ENCODE results near the gene GPR171. TPM values are rescaled to one million over a fixed set of nuclear protein-coding genes. Genes with fewer than 3 reads are reported as not detected.
A peak's percentile ranks its signal among the peaks of the same experiment; 100 is the strongest.

Gene GPR171
- total RNA-seq, 4 donors from 2014 or later, result 0.56 TPM; not detected in 3

GRCh38 chr3:151159806-151160205, 43.2 kb downstream of the GPR171 start:
- no peak for DNase-seq
- no peaks in the 10 kb centered on the region for H3K36me3 ChIP-seq
- in situ Hi-C loops (cut with MboI; ENCODE audit: low sequenced_read_pairs in 4 of 4), result no loop called here
- intact Hi-C loops (cut with DNase I; ENCODE audit: low total_unique reads), result no loop called here
- no peaks in the 10 kb centered on the region for H3K9me3 ChIP-seq
- H3K27ac ChIP-seq, result no peak overlapping the region
- no peaks in the 10 kb centered on the region for H3K4me1 ChIP-seq
- H3K27me3 ChIP-seq, result no peaks in the 10 kb centered on the region
- ATAC-seq, result no peak
- H3K4me3 ChIP-seq, result no peak overlapping the region
- TF ChIP-seq, protein P1, sequence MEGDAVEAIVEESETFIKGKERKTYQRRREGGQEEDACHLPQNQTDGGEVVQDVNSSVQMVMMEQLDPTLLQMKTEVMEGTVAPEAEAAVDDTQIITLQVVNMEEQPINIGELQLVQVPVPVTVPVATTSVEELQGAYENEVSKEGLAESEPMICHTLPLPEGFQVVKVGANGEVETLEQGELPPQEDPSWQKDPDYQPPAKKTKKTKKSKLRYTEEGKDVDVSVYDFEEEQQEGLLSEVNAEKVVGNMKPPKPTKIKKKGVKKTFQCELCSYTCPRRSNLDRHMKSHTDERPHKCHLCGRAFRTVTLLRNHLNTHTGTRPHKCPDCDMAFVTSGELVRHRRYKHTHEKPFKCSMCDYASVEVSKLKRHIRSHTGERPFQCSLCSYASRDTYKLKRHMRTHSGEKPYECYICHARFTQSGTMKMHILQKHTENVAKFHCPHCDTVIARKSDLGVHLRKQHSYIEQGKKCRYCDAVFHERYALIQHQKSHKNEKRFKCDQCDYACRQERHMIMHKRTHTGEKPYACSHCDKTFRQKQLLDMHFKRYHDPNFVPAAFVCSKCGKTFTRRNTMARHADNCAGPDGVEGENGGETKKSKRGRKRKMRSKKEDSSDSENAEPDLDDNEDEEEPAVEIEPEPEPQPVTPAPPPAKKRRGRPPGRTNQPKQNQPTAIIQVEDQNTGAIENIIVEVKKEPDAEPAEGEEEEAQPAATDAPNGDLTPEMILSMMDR (IDR thresholded peaks at IDR 0.05 in 4 of 5, conservative IDR thresholded peaks at IDR 0.05 in 1 of 5), result no peak
- no peak for TF ChIP-seq POLR2A (IDR thresholded peaks at IDR 0.05)

- DNase-seq (no peak), ATAC-seq (no peak)
- intact Hi-C loops (cut with DNase I; ENCODE audit: low total_unique reads), result no loop called here
- TF ChIP-seq, protein P1 (IDR thresholded peaks at IDR 0.05 in 4 of 5, conservative IDR thresholded peaks at IDR 0.05 in 1 of 5), result peak in 1 of 5 experiments; percentile 50
- TF ChIP-seq POLR2A (IDR thresholded peaks at IDR 0.05), result no peak
- Histone ChIP-seq H3K4me1 (no peaks in the 10 kb centered on the region), H3K9me3 (no peaks in the 10 kb centered on the region), H3K4me3 (no peak overlapping the region), H3K27me3 (no peaks in the 10 kb centered on the region), H3K36me3 (no peaks in the 10 kb centered on the region), H3K27ac (no peak overlapping the region)
- in situ Hi-C loops (cut with MboI; ENCODE audit: low sequenced_read_pairs in 4 of 4), result no loop called here
Measured at GRCh38 chr3:151156618-151157216, 46.3 kb downstream of the GPR171 start.

GRCh38 chr3:151155409-151156128, 47.4 kb downstream of the GPR171 start:
- Histone ChIP-seq H3K27ac (no peak overlapping the region), H3K27me3 (no peaks in the 10 kb centered on the region), H3K36me3 (no peaks in the 10 kb centered on the region), H3K4me1 (no peaks in the 10 kb centered on the region), H3K9me3 (no peaks in the 10 kb centered on the region), H3K4me3 (no peak overlapping the region)
- ATAC-seq (no peak), DNase-seq (no peak)
- in situ Hi-C loops (cut with MboI; ENCODE audit: low sequenced_read_pairs in 4 of 4), result no loop called here
- intact Hi-C loops (cut with DNase I; ENCODE audit: low total_unique reads), result no loop called here
- TF ChIP-seq, protein P1 (IDR thresholded peaks at IDR 0.05 in 4 of 5, conservative IDR thresholded peaks at IDR 0.05 in 1 of 5), result no peak
- no peak for TF ChIP-seq POLR2A (IDR thresholded peaks at IDR 0.05)

GRCh38 chr3:151154566-151154965, 48.5 kb downstream of the GPR171 start:
- DNase-seq (no peak), ATAC-seq (no peak)
- TF ChIP-seq, protein P1 (IDR thresholded peaks at IDR 0.05 in 4 of 5, conservative IDR thresholded peaks at IDR 0.05 in 1 of 5), result no peak
- no peak for TF ChIP-seq POLR2A (IDR thresholded peaks at IDR 0.05)
- Histone ChIP-seq H3K27me3 (no peaks in the 10 kb centered on the region), H3K4me3 (no peak overlapping the region), H3K4me1 (no peaks in the 10 kb centered on the region), H3K36me3 (no peaks in the 10 kb centered on the region), H3K27ac (no peak overlapping the region), H3K9me3 (no peaks in the 10 kb centered on the region)
- in situ Hi-C loops (cut with MboI; ENCODE audit: low sequenced_read_pairs in 4 of 4) (no loop called here), intact Hi-C loops (cut with DNase I; ENCODE audit: low total_unique reads) (no loop called here)

All from gastrocnemius medialis (tissue), 4 donors.